ENCODE measurements around the gene ART1. TPM values are rescaled to one million over a fixed set of nuclear protein-coding genes. Genes with fewer than 3 reads are reported as not detected.
A peak's percentile ranks its signal among the peaks of the same experiment; 100 is the strongest.
"Not testable (repeated sequence)": the region's sequence is repeated elsewhere in the genome, so short reads cannot be mapped to it uniquely, and the experiment has no call there.

The ART1 gene
- total RNA-seq, 2 experiments from 2014 or later = not detected

GRCh38 chr11:3641191-3641590 lies 3.7 kb upstream of the ART1 start:
- peaks cover 39% of the 10 kb centered on the region for H3K27me3 Mint-ChIP-seq
- H3K27ac Mint-ChIP-seq = no peak overlapping the region
- CTCF ChIA-PET = no interaction called here
- peak overlapping the region; percentile 13 for H3K4me3 Mint-ChIP-seq
- ATAC-seq (no peak), DNase-seq (no peak)
- H3K36me3 Mint-ChIP-seq = no peaks in the 10 kb centered on the region
- H3K4me1 Mint-ChIP-seq = peaks cover 6% of the 10 kb centered on the region
- H3K9me3 Mint-ChIP-seq (ENCODE audit: low read depth) = no peaks in the 10 kb centered on the region

DNA sequence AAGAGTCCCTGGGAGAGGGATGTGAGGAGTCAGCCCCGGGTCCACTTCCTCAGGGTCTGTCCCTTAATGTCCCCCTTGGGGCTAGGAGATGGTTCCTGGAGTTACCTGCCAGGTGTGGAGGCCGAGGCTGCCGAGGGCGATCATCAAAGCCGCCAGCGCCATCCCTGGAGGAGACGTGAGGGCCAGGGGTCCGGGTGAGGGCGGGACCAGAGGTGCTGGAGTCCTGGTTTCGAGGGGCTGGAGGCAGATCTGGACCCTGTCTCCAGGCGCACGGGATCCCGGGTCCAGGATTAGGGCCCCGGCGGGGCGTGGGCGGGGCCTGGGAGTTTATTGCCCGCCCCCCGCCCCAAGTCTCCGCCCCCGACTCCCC lies 3.2 kb upstream of the ART1 start, which contains the start of gene ART5:
Gene ART5, minus strand, starts transcription at position 292 of the 370 bp plus-strand sequence. Its CDS starts 130 bp downstream, at position 162.
- no peak for ATAC-seq
- Mint-ChIP-seq H3K27me3 (peaks cover 41% of the 10 kb centered on the region), H3K27ac (no peak within 1 kb of the TSS), H3K4me1 (peaks cover 6% of the 10 kb centered on the region), H3K36me3 (no peaks in the 10 kb centered on the region), H3K4me3 (peak within 1 kb of the TSS; percentile 13), H3K9me3 (ENCODE audit: low read depth) (no peaks in the 10 kb centered on the region)
- CTCF ChIA-PET = no interaction called here
- DNase-seq = no peak

- ATAC-seq (peak; percentile 83), DNase-seq (peak; percentile 62)
- Mint-ChIP-seq H3K36me3 (no peaks in the 10 kb centered on the region), H3K27me3 (peaks cover 41% of the 10 kb centered on the region), H3K4me3 (peak overlapping the region; percentile 9), H3K9me3 (ENCODE audit: low read depth) (no peaks in the 10 kb centered on the region), H3K27ac (no peak overlapping the region), H3K4me1 (peaks cover 6% of the 10 kb centered on the region)
- CTCF ChIA-PET = no interaction called here
Measured at GRCh38 chr11:3642071-3642951, 2.6 kb upstream of the ART1 start.

GRCh38 chr11:3643102-3643546 lies 1.8 kb upstream of the ART1 start:
- H3K9me3 Mint-ChIP-seq (ENCODE audit: low read depth); H3K36me3 Mint-ChIP-seq; CTCF ChIA-PET; H3K4me1 Mint-ChIP-seq; DNase-seq; ATAC-seq; H3K4me3 Mint-ChIP-seq; H3K27ac Mint-ChIP-seq: not testable (repeated sequence)
- H3K27me3 Mint-ChIP-seq = peaks cover 45% of the 10 kb centered on the region

- no peak for ATAC-seq
- CTCF ChIA-PET = no interaction called here
- DNase-seq = no peak
- Mint-ChIP-seq H3K4me3 (no peak overlapping the region), H3K27ac (no peak overlapping the region), H3K4me1 (peaks cover 6% of the 10 kb centered on the region), H3K36me3 (no peaks in the 10 kb centered on the region), H3K27me3 (peaks cover 65% of the 10 kb centered on the region), H3K9me3 (ENCODE audit: low read depth) (no peaks in the 10 kb centered on the region)
Measured at GRCh38 chr11:3645552-3645951, 624 bp downstream of the ART1 start.

DNA sequence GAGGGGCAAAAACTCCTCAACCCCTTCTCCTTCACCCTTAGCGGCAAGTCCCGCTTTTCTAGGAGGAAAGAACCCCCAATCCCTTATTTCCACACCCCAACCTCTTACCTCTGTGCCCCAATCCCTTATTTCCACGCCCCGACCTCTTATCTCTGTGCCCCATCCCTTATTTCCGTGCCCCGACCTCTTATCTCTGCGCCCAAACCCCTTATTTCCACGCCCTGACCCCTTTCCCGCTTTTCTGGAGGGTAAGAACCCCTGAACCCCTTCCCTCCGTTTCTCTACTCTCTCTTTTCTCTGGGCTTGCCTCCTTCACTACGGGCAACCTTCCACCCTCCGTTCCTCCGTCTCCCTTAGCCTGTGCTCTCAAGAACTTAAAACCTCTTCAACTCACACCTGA lies 3.9 kb downstream of the ART1 start:
- H3K4me1 Mint-ChIP-seq; H3K36me3 Mint-ChIP-seq; DNase-seq; CTCF ChIA-PET; H3K27ac Mint-ChIP-seq; ATAC-seq; H3K9me3 Mint-ChIP-seq (ENCODE audit: low read depth); H3K4me3 Mint-ChIP-seq: not testable (repeated sequence)
- peaks cover 48% of the 10 kb centered on the region for H3K27me3 Mint-ChIP-seq

- H3K4me3 Mint-ChIP-seq; H3K9me3 Mint-ChIP-seq (ENCODE audit: low read depth); ATAC-seq; DNase-seq; H3K36me3 Mint-ChIP-seq; H3K27ac Mint-ChIP-seq; H3K4me1 Mint-ChIP-seq; CTCF ChIA-PET: not testable (repeated sequence)
- peaks cover 43% of the 10 kb centered on the region for H3K27me3 Mint-ChIP-seq
Measured at GRCh38 chr11:3649374-3649773, 4.4 kb downstream of the ART1 start.

GRCh38 chr11:3652514-3652913 lies 7.6 kb downstream of the ART1 start:
- H3K27ac Mint-ChIP-seq; H3K4me3 Mint-ChIP-seq; ATAC-seq; H3K9me3 Mint-ChIP-seq (ENCODE audit: low read depth); DNase-seq; H3K36me3 Mint-ChIP-seq; CTCF ChIA-PET; H3K4me1 Mint-ChIP-seq: not testable (repeated sequence)
- H3K27me3 Mint-ChIP-seq = peaks cover 48% of the 10 kb centered on the region

DNA sequence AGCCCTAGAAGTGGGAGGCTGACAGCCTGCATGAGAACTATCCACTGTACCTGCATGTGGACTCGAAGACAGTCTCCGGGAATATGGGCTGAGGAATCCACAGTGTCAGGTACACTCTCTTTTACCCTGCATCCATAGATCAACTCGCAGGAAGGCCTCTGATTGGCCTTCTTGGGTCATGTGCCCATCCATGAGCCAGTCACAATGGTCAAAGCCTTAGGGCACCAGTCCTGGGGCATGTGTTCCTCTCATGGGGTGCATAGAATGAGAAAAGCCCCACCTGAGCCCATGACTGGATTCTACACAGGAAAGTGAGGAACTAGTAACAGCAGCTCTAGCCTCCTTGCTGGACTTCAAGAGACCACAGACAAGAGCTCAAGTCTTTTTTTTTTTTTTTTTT lies 10.6 kb downstream of the ART1 start:
- no peak for ATAC-seq

DNA sequence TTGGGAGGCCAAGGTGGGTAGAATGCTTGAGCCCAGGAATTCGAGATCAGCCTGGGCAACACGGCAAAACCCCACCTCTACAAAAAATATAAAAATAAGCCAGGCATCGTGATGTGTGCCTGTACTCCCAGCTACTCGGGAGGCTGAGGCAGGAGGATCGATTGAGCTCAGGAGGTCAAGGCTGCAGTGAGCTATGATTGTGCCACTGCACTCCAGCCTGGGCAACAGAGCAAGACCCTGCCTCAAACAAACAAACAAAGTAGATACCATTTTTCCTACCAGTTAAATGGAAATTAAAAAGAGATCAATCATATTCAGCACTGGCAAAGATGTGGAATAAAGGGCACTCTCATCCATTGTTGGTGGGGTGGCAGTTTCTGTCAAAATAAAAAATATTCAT lies 12.4 kb downstream of the ART1 start:
- peaks cover 20% of the 10 kb centered on the region for H3K27me3 Mint-ChIP-seq
- not testable (repeated sequence) for H3K9me3 Mint-ChIP-seq (ENCODE audit: low read depth); DNase-seq; H3K4me1 Mint-ChIP-seq; H3K27ac Mint-ChIP-seq; ATAC-seq; H3K4me3 Mint-ChIP-seq; H3K36me3 Mint-ChIP-seq
- CTCF ChIA-PET = interaction anchor here (0.5 kb wide), 1 partner anchor 143 kb away, joined by 3 read pairs; no protein-coding TSS in a partner anchor

More for the DNA sequence above, 10.6 kb downstream of the ART1 start:
- CTCF ChIA-PET = no interaction called here
- no peak overlapping the region for H3K4me3 Mint-ChIP-seq
- no peaks in the 10 kb centered on the region for H3K4me1 Mint-ChIP-seq
- H3K36me3 Mint-ChIP-seq = no peaks in the 10 kb centered on the region
- no peak for DNase-seq
- H3K27me3 Mint-ChIP-seq = peaks cover 26% of the 10 kb centered on the region
- no peaks in the 10 kb centered on the region for H3K9me3 Mint-ChIP-seq (ENCODE audit: low read depth)
- H3K27ac Mint-ChIP-seq = no peak overlapping the region

DNA sequence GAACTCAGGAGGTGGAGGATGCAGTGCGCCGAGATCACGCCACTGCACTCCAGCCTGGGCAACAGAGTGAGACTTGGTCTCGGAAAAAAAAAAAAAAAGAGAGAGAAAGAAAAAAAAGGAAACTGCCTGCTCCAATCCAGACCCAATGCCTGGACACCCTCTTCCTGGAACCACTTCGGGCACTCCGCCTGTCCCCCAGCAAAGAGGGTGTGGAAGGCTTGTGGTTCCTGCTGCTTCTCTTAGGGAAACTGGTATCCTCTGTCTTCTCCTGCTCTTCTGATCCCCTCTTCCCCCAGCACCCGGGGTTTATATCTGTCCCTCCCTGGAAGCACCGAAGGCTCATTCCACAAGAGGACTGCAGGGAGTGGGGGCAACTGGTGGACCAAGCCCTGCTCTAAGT lies 13.3 kb downstream of the ART1 start:
- Mint-ChIP-seq H3K4me1 (no peaks in the 10 kb centered on the region), H3K9me3 (ENCODE audit: low read depth) (no peaks in the 10 kb centered on the region), H3K36me3 (no peaks in the 10 kb centered on the region), H3K27ac (no peak overlapping the region), H3K27me3 (peaks cover 20% of the 10 kb centered on the region), H3K4me3 (no peak overlapping the region)
- CTCF ChIA-PET = no interaction called here
- no peak for DNase-seq
- ATAC-seq = no peak

DNA sequence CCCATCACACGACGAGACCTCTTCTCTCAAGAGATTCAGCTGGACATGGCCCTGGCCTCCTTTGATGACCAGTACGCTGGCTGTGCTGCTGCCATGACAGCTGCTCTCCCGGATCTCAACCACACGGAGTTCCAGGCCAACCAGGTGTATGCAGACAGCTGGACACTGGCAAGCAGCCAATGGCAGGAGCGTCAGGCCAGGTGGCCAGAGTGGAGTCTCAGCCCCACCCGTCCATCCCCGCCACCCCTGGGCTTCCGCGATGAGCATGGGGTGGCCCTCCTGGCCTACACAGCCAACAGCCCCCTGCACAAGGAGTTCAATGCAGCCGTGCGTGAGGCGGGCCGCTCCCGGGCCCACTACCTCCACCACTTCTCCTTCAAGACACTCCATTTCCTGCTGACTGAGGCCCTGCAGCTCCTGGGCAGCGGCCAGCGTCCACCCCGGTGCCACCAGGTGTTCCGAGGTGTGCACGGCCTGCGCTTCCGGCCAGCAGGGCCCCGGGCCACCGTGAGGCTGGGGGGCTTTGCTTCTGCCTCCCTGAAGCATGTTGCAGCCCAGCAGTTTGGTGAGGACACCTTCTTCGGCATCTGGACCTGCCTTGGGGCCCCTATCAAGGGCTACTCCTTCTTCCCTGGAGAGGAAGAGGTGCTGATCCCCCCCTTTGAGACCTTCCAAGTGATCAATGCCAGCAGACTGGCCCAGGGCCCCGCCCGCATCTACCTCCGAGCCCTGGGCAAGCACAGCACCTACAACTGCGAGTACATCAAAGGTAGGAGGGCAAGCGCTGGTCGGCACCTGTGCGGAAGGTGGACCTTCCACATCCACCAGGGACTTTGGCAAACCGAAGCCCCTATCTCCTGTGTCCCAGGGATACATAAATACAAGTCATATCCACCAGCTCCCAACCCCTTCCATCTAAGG lies 14.9 kb downstream of the ART1 start:
- ATAC-seq (no peak), DNase-seq (no peak)
- Mint-ChIP-seq H3K4me3 (no peak overlapping the region), H3K36me3 (no peaks in the 10 kb centered on the region), H3K9me3 (ENCODE audit: low read depth) (no peaks in the 10 kb centered on the region), H3K4me1 (no peaks in the 10 kb centered on the region), H3K27me3 (peaks cover 20% of the 10 kb centered on the region), H3K27ac (no peak overlapping the region)
- CTCF ChIA-PET = no interaction called here

- H3K36me3 Mint-ChIP-seq = no peaks in the 10 kb centered on the region
- H3K4me1 Mint-ChIP-seq = no peaks in the 10 kb centered on the region
- CTCF ChIA-PET = no interaction called here
- H3K9me3 Mint-ChIP-seq (ENCODE audit: low read depth) = no peaks in the 10 kb centered on the region
- H3K27ac Mint-ChIP-seq = no peak overlapping the region
- no peak overlapping the region for H3K4me3 Mint-ChIP-seq
- DNase-seq = no peak
- peaks cover 11% of the 10 kb centered on the region for H3K27me3 Mint-ChIP-seq
- ATAC-seq = no peak
Measured at GRCh38 chr11:3660960-3661359, 16.0 kb downstream of the ART1 start.
